Retinal pigment epithelial cell (primary cell): ENCODE results near the gene TMEM185B.
"Not testable (repeated sequence)": the region's sequence is repeated elsewhere in the genome, so short reads cannot be mapped to it uniquely, and the experiment has no call there.

Experiments
- DNase-seq: peaks from one replicate; pipeline ENCODE4 v3.0.0-alpha.2; 2010; ENCODE audit warnings: low read depth
- H3K4me3 ChIP-seq: 2 replicates; pipeline ENCODE4 v1.5.1; 2011; ENCODE audit warnings: mild to moderate bottlenecking, low read length, control low read depth, moderate library complexity
- CTCF ChIP-seq: conservative IDR thresholded peaks from 2 replicates; pipeline ENCODE4 v1.5.1; 2011; ENCODE audit warnings: low read depth, low read length, control low read depth, inconsistent platforms

TMEM185B gene

GRCh38 chr2:120208381-120209353, 14.5 kb downstream of the TMEM185B start:
- DNase-seq, result no peak
- TF ChIP-seq CTCF, result no peak
- no peak overlapping the region for H3K4me3 ChIP-seq

GRCh38 chr2:120206022-120206581, 17.1 kb downstream of the TMEM185B start:
- TF ChIP-seq CTCF, result peak; percentile 53
- no peak for DNase-seq
- H3K4me3 ChIP-seq, result no peak overlapping the region

DNA sequence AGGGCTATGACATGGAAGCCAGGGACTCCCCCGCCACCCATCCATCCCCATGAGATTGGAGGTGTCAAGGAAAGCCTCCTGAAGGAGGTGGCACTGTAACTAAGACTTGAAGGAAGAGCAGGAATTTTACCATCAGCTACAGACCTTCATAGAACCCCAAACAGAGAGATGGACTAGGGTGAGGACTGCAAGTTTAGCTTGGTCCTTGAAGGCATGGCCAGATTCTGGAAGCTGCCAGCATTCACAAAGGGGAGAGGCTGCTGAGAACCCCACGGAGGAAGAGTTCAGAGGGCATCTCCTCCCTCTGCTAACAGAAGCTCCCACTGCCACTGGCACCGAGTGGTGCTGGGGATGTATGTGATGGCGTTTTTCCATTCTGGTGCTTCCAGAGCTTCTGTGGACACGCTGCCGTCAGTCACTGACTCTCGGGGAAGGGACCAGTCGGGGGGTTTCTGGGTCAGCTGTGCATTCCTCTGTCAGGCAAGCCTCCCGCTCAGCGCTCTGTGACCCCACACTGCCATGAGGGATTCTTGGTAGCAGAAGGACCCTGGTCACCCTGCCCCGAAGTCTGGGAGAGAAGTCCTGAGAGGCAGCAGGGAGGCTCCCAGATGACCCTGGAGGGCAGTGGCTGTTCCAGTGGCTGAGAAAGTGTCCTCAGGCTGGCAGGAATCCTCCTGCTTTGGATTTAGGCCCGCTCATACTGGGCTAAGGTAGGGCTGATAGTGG, 18.1 kb downstream of the TMEM185B start:
- TF ChIP-seq CTCF, result no peak
- no peak for DNase-seq
- no peak overlapping the region for H3K4me3 ChIP-seq

- no peak for TF ChIP-seq CTCF
- DNase-seq, result no peak
- H3K4me3 ChIP-seq, result no peak overlapping the region
Observed at GRCh38 chr2:120204417-120204816, 18.8 kb downstream of the TMEM185B start.

- no peak overlapping the region for H3K4me3 ChIP-seq
- TF ChIP-seq CTCF, result peak; percentile 25
Observed at GRCh38 chr2:120204022-120204405, 19.2 kb downstream of the TMEM185B start.

DNA sequence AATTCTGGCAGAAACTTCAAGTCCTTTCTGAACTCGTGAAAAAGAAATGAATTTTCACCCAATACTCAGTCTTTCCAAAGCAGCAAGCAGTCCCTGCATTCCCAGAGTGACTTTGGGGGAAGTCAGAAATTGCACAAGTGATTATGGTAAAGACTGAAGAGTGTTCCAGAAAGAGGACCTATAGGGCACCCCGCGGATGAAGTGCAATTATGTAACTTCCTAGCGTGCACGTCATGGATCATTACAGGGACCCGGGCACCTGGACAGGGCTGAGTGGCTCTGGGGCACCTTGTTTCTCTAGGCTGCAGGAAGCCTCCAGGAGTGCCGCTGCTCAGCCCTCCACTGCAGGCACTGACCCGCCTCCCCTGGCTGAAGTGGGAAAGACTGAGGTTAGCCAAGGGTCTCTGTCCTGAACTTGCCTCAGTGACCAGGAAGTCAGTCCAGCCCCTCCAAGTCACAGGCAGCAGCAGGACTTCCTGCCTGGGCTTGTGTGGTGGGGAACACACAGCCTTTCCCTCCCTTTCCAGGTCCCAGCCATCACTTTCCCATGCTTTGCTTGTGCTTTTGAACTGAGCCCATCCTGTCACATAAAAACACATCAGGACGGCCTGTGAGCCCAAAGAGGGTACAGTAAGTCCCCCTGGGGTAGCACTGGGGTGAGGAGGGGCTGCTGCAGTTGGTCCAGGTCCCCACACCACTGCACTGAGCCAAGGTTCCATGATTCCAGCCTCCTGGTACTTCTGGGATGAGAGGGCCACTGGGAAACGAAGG, 19.8 kb downstream of the TMEM185B start:
- no peak for TF ChIP-seq CTCF
- DNase-seq, result no peak

More at GRCh38 chr2:120204022-120204405, 19.2 kb downstream of the TMEM185B start:
- no peak for DNase-seq

GRCh38 chr2:120199817-120200459, 23.3 kb downstream of the TMEM185B start:
- H3K4me3 ChIP-seq, DNase-seq: not testable (repeated sequence)

More for the DNA sequence above, 19.8 kb downstream of the TMEM185B start:
- no peak overlapping the region for H3K4me3 ChIP-seq
